Neuronal stem cell (in vitro differentiated cells): ENCODE results near the gene PCDH1.
"Not testable (repeated sequence)": the region's sequence is repeated elsewhere in the genome, so short reads cannot be mapped to it uniquely, and the experiment has no call there.

Source experiments
- DNase-seq: peaks from one replicate; pipeline ENCODE4 v3.0.0-alpha.2; 2013; ENCODE audit warnings: low spot score
- H2AFZ ChIP-seq: one replicate; pipeline ENCODE4 v1.6.1; 2013; ENCODE audit warnings: mild to moderate bottlenecking, low read length, inconsistent platforms
- H2AK5ac ChIP-seq: 2 replicates; pipeline ENCODE4 v1.6.1; 2013; ENCODE audit warnings: low read depth, mild to moderate bottlenecking, inconsistent platforms, low read length, moderate library complexity, mixed read lengths
- H2BK120ac ChIP-seq: 2 replicates; pipeline ENCODE4 v1.6.1; 2013; ENCODE audit warnings: low read depth, mild to moderate bottlenecking, inconsistent platforms, low read length, moderate library complexity, mixed read lengths
- H2BK12ac ChIP-seq: one replicate; pipeline ENCODE4 v1.6.1; 2013; ENCODE audit warnings: low read length, inconsistent platforms
- H2BK15ac ChIP-seq: 2 replicates; pipeline ENCODE4 v1.6.1; 2013; ENCODE audit warnings: mild to moderate bottlenecking, low read length, inconsistent platforms, mixed read lengths
- H2BK5ac ChIP-seq: one replicate; pipeline ENCODE4 v1.6.1; 2013; ENCODE audit warnings: inconsistent platforms, mild to moderate bottlenecking, low read length, moderate library complexity
- H3K14ac ChIP-seq: one replicate; pipeline ENCODE4 v1.6.1; 2013; ENCODE audit warnings: low read length, inconsistent platforms
- H3K18ac ChIP-seq: 2 replicates; pipeline ENCODE4 v1.6.1; 2013; ENCODE audit warnings: low read length, inconsistent platforms
- H3K23ac ChIP-seq: 2 replicates; pipeline ENCODE4 v1.6.1; 2013; ENCODE audit warnings: low read depth, mild to moderate bottlenecking, mixed read lengths, low read length, inconsistent platforms; ENCODE audit not compliant: poor library complexity
- H3K27ac ChIP-seq: replicated peaks from 3 replicates; pipeline ENCODE4 v1.5.1; 2013; ENCODE audit warnings: low read length, inconsistent platforms
- H3K27me3 ChIP-seq, 3 experiments: 2 replicates each; pipeline ENCODE4 v1.6.1; 2013; ENCODE audit warnings: low read length in 3 of 3, mild to moderate bottlenecking in 2 of 3, inconsistent platforms in 1 of 3, low read depth in 1 of 3, mixed read lengths in 1 of 3, moderate library complexity in 1 of 3; ENCODE audit not compliant: control insufficient read depth in 3 of 3, insufficient read depth in 3 of 3
- H3K36me3 ChIP-seq, 2 donors: replicated peaks in 1 of 2; 2 replicates each; pipeline ENCODE4 v1.6.1; 2013; ENCODE audit warnings: low read length in 2 of 2; ENCODE audit not compliant: control insufficient read depth in 2 of 2, insufficient read depth in 2 of 2
- H3K4ac ChIP-seq: 2 replicates; pipeline ENCODE4 v1.6.1; 2013; ENCODE audit warnings: inconsistent platforms, mild to moderate bottlenecking, low read length, moderate library complexity
- H3K4me1 ChIP-seq, 2 donors: 1 replicate in 1 of 2; 2 replicates in 1 of 2; pipeline ENCODE4 v1.6.1; 2013; ENCODE audit warnings: low read length in 2 of 2, low read depth in 1 of 2; ENCODE audit not compliant: control insufficient read depth in 2 of 2, insufficient read depth in 1 of 2
- H3K4me2 ChIP-seq: one replicate; pipeline ENCODE4 v1.6.1; 2013; ENCODE audit warnings: mild to moderate bottlenecking, low read length, inconsistent platforms; ENCODE audit not compliant: insufficient read depth, poor library complexity, severe bottlenecking
- H3K4me3 ChIP-seq, 2 donors: 2 replicates each; pipeline ENCODE4 v1.5.1; 2013; ENCODE audit warnings: low read length in 2 of 2, mild to moderate bottlenecking in 2 of 2, inconsistent platforms in 1 of 2, moderate library complexity in 1 of 2
- H3K79me1 ChIP-seq: one replicate; pipeline ENCODE4 v1.6.1; 2013; ENCODE audit warnings: low read depth, mild to moderate bottlenecking, inconsistent platforms, low read length, moderate library complexity
- H3K9ac ChIP-seq: one replicate; pipeline ENCODE4 v1.6.1; 2013; ENCODE audit warnings: mild to moderate bottlenecking, low read depth, low read length, inconsistent platforms; ENCODE audit not compliant: poor library complexity
- H3K9me3 ChIP-seq, 2 donors: replicated peaks in 1 of 2; 2 replicates each; pipeline versions ENCODE3 to v1.6.1; 2013; ENCODE audit warnings: low read length in 2 of 2, mild to moderate bottlenecking in 2 of 2, inconsistent platforms in 1 of 2, low read depth in 1 of 2, mixed read lengths in 1 of 2, moderate library complexity in 1 of 2; ENCODE audit not compliant: control insufficient read depth in 2 of 2, insufficient read depth in 1 of 2
- H4K8ac ChIP-seq: one replicate; pipeline ENCODE4 v1.6.1; 2013; ENCODE audit warnings: low read depth, mild to moderate bottlenecking, inconsistent platforms, low read length, moderate library complexity
- H4K91ac ChIP-seq: one replicate; pipeline ENCODE4 v1.6.1; 2013; ENCODE audit warnings: low read length, low read depth, mild to moderate bottlenecking, inconsistent platforms; ENCODE audit not compliant: poor library complexity
- WGBS, 2 donors: extraction: QIAGEN DNeasy Blood & Tissue Kit; methylation state at CpG; one replicate each; pipeline ENCODE4 v1.1.7; 2013; ENCODE audit warnings: missing lambda C conversion rate in 2 of 2, mixed read lengths in 1 of 2; ENCODE audit not compliant: insufficient read length in 2 of 2, insufficient replicate concordance in 1 of 2; ENCODE audit errors: extremely low coverage in 2 of 2; 5-methylcytosine and 5-hydroxymethylcytosine counted together

The PCDH1 gene

DNA sequence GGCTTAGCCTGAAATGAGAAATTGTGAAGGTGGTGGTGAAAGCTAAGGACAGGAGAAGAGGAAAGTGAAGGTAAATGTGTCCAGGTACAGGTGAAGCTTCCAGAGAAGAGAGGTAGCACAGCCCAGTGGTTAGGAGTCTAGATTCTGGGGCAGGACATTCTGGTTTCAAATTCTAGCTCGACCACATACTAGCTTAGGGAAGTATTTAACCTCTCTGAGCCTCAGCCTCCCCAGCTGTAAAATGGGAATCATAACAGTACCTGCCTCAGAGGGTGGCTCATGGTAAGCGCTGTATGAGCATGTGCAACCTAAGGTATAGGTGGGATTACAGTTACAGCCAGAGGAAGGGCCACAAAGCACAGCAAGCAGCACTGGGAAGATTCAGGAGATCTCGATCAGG lies 55.2 kb downstream of the PCDH1 start:
- H3K23ac ChIP-seq, result no peak overlapping the region
- no peak overlapping the region for H3K27ac ChIP-seq
- H3K9ac ChIP-seq, result no peak overlapping the region
- H3K36me3 ChIP-seq, result no peaks in the 10 kb centered on the region
- H2BK12ac ChIP-seq, result no peak overlapping the region
- no peak overlapping the region for H3K4ac ChIP-seq
- no peak overlapping the region for H2AK5ac ChIP-seq
- no peaks in the 10 kb centered on the region for H3K27me3 ChIP-seq
- no CpG with 5 or more reads among the region's 3 CpGs for WGBS, 2 donors
- H2AFZ ChIP-seq, result no peak overlapping the region
- no peak overlapping the region for H3K4me2 ChIP-seq
- no peak overlapping the region for H3K18ac ChIP-seq
- H3K4me3 ChIP-seq, result no peak overlapping the region
- DNase-seq, result no peak
- peaks cover 21 to 32% of the 10 kb centered on the region in 2 donors for H3K4me1 ChIP-seq
- no peak overlapping the region for H3K14ac ChIP-seq
- no peak overlapping the region for H2BK15ac ChIP-seq
- H3K9me3 ChIP-seq, result no peaks in the 10 kb centered on the region
- H2BK120ac ChIP-seq, result no peak overlapping the region
- H4K91ac ChIP-seq, result no peak overlapping the region
- H2BK5ac ChIP-seq, result no peak overlapping the region
- H3K79me1 ChIP-seq, result no peaks in the 10 kb centered on the region
- H4K8ac ChIP-seq, result no peak overlapping the region

DNA sequence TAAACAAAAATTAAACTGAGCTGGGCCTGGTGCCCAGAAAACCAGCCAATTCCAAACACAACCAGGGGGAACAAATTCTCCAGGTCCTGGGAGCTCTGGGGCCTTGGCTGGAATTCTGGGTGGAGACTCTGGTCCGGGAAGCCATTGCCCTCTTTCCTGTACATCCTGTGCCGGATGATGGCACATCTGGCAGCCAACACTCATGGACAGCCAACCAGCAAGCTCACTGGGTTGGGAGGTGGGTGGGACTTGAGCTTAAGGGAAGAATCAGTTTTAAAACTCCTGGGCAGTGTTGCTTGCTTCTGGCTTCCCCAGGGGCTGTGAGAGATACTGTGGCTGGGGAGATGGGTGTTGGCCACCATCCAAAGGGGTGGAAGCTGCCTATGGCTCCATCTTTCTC lies 56.1 kb downstream of the PCDH1 start:
- Histone ChIP-seq H3K9ac (no peak overlapping the region), H2BK12ac (no peak overlapping the region), H2BK15ac (no peak overlapping the region), H4K91ac (no peak overlapping the region), H3K23ac (no peak overlapping the region), H3K4me2 (no peak overlapping the region), H4K8ac (no peak overlapping the region), H3K27me3 (no peaks in the 10 kb centered on the region), H3K9me3 (no peaks in the 10 kb centered on the region), H3K14ac (no peak overlapping the region), H3K36me3 (no peaks in the 10 kb centered on the region), H3K4ac (no peak overlapping the region), H2AK5ac (no peak overlapping the region), H3K4me1 (peaks cover 24 to 35% of the 10 kb centered on the region in 2 donors), H3K79me1 (no peaks in the 10 kb centered on the region), H3K18ac (peak overlapping the region; percentile 39), H3K27ac (no peak overlapping the region), H3K4me3 (no peak overlapping the region), H2BK5ac (peak overlapping the region; percentile 31), H2BK120ac (no peak overlapping the region), H2AFZ (no peak overlapping the region)
- no CpG with 5 or more reads among the region's 2 CpGs for WGBS, 2 donors
- no peak for DNase-seq

DNA sequence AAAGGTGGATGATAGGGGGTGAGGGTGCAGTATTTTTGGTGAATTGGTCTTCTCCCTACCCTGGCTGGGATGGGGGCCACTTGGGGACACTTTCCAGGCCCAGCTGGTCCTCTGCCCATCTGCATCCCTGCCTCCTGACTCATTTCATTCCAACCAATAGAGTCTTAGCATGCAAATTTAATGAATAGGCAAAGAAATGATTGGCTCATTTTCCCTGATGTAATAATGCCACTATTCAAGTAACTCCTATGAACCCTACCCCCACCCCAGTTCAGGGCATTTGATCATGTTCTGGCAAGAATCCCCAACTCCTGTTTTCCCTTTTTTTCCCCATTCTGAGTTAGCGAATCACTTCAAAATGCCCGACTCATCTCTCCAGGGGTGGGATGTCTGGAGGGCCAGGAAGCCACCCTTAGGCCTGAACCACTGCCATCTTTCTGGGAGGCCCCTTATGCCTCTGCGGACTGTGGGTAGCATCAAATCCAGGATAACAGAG lies 56.7 kb downstream of the PCDH1 start:
- H3K4me1 ChIP-seq, result peaks cover 26 to 39% of the 10 kb centered on the region in 2 donors
- no peak overlapping the region for H3K27ac ChIP-seq

DNA sequence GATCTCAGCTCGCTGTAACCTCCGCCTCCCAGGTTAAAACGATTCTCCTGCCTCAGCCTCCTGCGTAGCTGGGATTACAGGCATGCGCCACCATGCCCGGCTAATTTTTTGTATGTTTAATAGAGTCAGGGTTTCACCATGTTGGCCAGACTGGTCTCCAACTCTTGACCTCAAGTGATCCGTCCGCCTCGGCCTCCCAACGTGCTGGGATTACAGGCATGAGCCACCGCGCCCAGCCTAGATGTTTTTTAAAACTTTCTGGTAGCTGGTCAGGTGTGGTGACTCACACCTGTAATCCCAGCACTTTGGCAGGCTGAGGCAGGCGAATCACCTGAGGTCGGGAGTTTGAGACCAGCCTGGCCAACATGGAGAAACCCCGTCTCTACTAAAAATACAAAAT lies 57.5 kb downstream of the PCDH1 start:
- not testable (repeated sequence) for DNase-seq, H3K79me1 ChIP-seq, H3K4me3 ChIP-seq, H3K9ac ChIP-seq, H4K91ac ChIP-seq, H4K8ac ChIP-seq, H2BK12ac ChIP-seq, H2BK120ac ChIP-seq, H3K36me3 ChIP-seq, H2BK5ac ChIP-seq, H3K23ac ChIP-seq, H2BK15ac ChIP-seq, H3K4me2 ChIP-seq, H3K9me3 ChIP-seq, H2AK5ac ChIP-seq, H3K14ac ChIP-seq, H2AFZ ChIP-seq, H3K4ac ChIP-seq, H3K27ac ChIP-seq, H3K18ac ChIP-seq, H3K27me3 ChIP-seq
- H3K4me1 ChIP-seq, result peaks cover 24 to 37% of the 10 kb centered on the region in 2 donors
- no CpG with 5 or more reads among the region's 15 CpGs for WGBS, 2 donors

More for the DNA sequence above, 56.7 kb downstream of the PCDH1 start:
- no peaks in the 10 kb centered on the region for H3K36me3 ChIP-seq
- H2BK5ac ChIP-seq, result no peak overlapping the region
- H3K9me3 ChIP-seq, result no peaks in the 10 kb centered on the region
- H3K23ac ChIP-seq, result no peak overlapping the region
- WGBS, 2 donors, result no CpG with 5 or more reads among the region's 3 CpGs
- H2AFZ ChIP-seq, result peak overlapping the region; percentile 60
- H2AK5ac ChIP-seq, result no peak overlapping the region
- no peak for DNase-seq
- H2BK15ac ChIP-seq, result no peak overlapping the region
- no peak overlapping the region for H3K9ac ChIP-seq
- H3K18ac ChIP-seq, result no peak overlapping the region
- H3K27me3 ChIP-seq, result no peaks in the 10 kb centered on the region
- H2BK120ac ChIP-seq, result no peak overlapping the region
- no peak overlapping the region for H3K4me3 ChIP-seq
- H4K91ac ChIP-seq, result no peak overlapping the region
- H2BK12ac ChIP-seq, result no peak overlapping the region
- no peak overlapping the region for H3K4me2 ChIP-seq
- no peaks in the 10 kb centered on the region for H3K79me1 ChIP-seq
- no peak overlapping the region for H3K4ac ChIP-seq
- no peak overlapping the region for H3K14ac ChIP-seq
- H4K8ac ChIP-seq, result no peak overlapping the region
